Spleen (tissue), 11 donors: ENCODE data around the gene NFRKB. TPM values are rescaled to one million over a fixed set of nuclear protein-coding genes. Genes with fewer than 3 reads are reported as not detected.

ENCODE experiments used
- DNase-seq: peaks from one replicate; pipeline ENCODE4 v3.0.0-alpha.2; 2020
- H3K27ac ChIP-seq, 8 donors: fragments of 200-600 bp; sonication (generic) in 7 of 8; 1 replicate in 4 of 8; 2 replicates in 4 of 8; pipeline versions ENCODE4 v1.5.0 to v1.8.0; 2016 to 2021; ENCODE audit warnings: inconsistent platforms in 4 of 8, mild to moderate bottlenecking in 4 of 8, moderate library complexity in 1 of 8
- H3K27me3 ChIP-seq, 7 donors: fragments of 200-600 bp; sonication (generic) in 6 of 7; replicated peaks in 1 of 7; 1 replicate in 4 of 7; 2 replicates in 3 of 7; pipeline versions ENCODE4 v1.5.0 to v1.8.0; 2016 to 2021; ENCODE audit warnings: inconsistent platforms in 3 of 7, mild to moderate bottlenecking in 1 of 7
- H3K36me3 ChIP-seq, 6 donors: fragments of 200-600 bp; sonication (generic) in 5 of 6; 1 replicate in 4 of 6; 2 replicates in 2 of 6; pipeline versions ENCODE4 v1.5.0 to v1.8.0; 2016 to 2021; ENCODE audit warnings: inconsistent platforms in 2 of 6
- H3K4me1 ChIP-seq, 6 donors: fragments of 200-600 bp; sonication (generic) in 5 of 6; 1 replicate in 3 of 6; 2 replicates in 3 of 6; pipeline versions ENCODE4 v1.5.0 to v1.8.0; 2016 to 2021; ENCODE audit warnings: inconsistent platforms in 3 of 6
- H3K4me3 ChIP-seq, 8 donors: fragments of 200-600 bp; sonication (generic) in 7 of 8; 1 replicate in 4 of 8; 2 replicates in 4 of 8; pipeline versions ENCODE4 v1.5.0 to v1.8.0; 2016 to 2021; ENCODE audit warnings: inconsistent platforms in 4 of 8, mild to moderate bottlenecking in 4 of 8, moderate library complexity in 2 of 8
- H3K9me3 ChIP-seq, 8 donors: fragments of 200-600 bp; sonication (generic) in 7 of 8; 1 replicate in 4 of 8; 2 replicates in 4 of 8; pipeline versions ENCODE4 v1.5.0 to v1.8.0; 2016 to 2021; ENCODE audit warnings: inconsistent platforms in 4 of 8
- POLR2A ChIP-seq, 3 donors: fragments of 450-650 bp; IDR thresholded peaks; one replicate each; pipeline ENCODE4 v1.5.1; 2017; ENCODE audit warnings: antibody characterized with exemption in 3 of 3, mild to moderate bottlenecking in 1 of 3
- POLR2AphosphoS5 ChIP-seq, 3 donors: sonication (generic); formaldehyde crosslinking; IDR thresholded peaks; one replicate each; pipeline ENCODE4 v1.5.1; 2017; ENCODE audit warnings: antibody characterized with exemption in 3 of 3
- WGBS, 5 donors: extraction: QIAGEN DNeasy Blood & Tissue Kit in 3 of 5; methylation state at CpG; one replicate each; pipeline versions ENCODE4 v1.1.5 to v1.1.7; 2013 to 2018; 5-methylcytosine and 5-hydroxymethylcytosine counted together
- intact Hi-C: fragments of 100-400 bp; cut with DNase I; formaldehyde crosslinking; loops from one replicate; pipeline ENCODE4 v1.15.0; 2023; ENCODE audit warnings: low total_unique reads
- polyA plus RNA-seq, 3 donors: library from polyadenylated mRNA; stranded (reverse); fragments of 200-250 nt; gene quantifications; one replicate each; pipeline ENCODE4 v1.2.1, GENCODE V29; 2013
- total RNA-seq, 7 donors: library from RNA; depleted of rRNA in 3 of 7; stranded (reverse); fragments of >200 nt in 3 of 7; fragmentation: NEBNext Ultra II Directional in 4 of 7; extraction: Animal tissue kit (Norgen Biotek cat#: 25700) in 4 of 7; gene quantifications; one replicate each; pipeline versions ENCODE4 v1.1.0 to v1.2.1, GENCODE V29; 2016 to 2021
- TF ChIP-seq, protein P1 (sequence below), 11 experiments: fragments of 200-600 bp in 7 of 11; fragments of 450-650 bp in 4 of 11; sonication (generic) in 4 of 11; IDR thresholded peaks in 8 of 11; conservative IDR thresholded peaks in 3 of 11; 1 replicate in 7 of 11; 2 replicates in 4 of 11; pipeline versions ENCODE4 v1.4.0 to v1.8.0; 2016 to 2021; ENCODE audit warnings: antibody characterized with exemption in 11 of 11, inconsistent platforms in 4 of 11, mild to moderate bottlenecking in 1 of 11
- donor health status: healthy with polysubstance abuse.
- donor health status: DM: no; HTN: no; CAD: no; lungs with moderate emphysema.
- donor health status: DM: no; HTN: no; CAD: no.
- donor health status: Bipolar disorder and iron deficiency.
- donor health status: healthy.
- donor health status: DM: no; HTN: no; CAD: no.
- donor health status: DM: yes; HTN: yes; CAD: no.

NFRKB gene
- total and polyA plus RNA-seq, 10 donors, result 5.3 to 53.2 (median 27.6) TPM

DNA sequence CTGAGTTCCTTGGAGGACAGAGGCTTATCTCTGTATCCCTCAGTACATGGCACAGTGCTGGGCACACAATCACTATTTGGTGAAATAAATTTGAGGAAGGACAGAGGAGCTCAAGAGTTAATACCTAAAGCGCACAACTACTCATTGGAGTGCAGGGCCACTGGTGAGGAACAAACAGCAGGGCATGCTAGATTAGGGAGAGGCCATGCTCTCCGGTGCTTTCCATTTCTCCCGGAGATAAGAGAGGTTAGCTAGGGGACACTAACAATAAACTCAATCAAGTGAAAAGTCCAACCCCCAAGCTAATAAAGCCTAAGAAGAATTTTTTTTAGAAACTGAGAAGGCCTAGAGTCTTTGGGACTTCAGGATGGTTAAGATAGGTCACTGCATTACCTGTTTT lies 29.1 kb downstream of the NFRKB start:
- Histone ChIP-seq H3K27me3 (no peaks in the 10 kb centered on the region), H3K4me3 (no peak overlapping the region), H3K9me3 (no peaks in the 10 kb centered on the region), H3K27ac (no peak overlapping the region), H3K4me1 (no peaks in the 10 kb centered on the region), H3K36me3 (peaks cover 0 to 100% (median 85%) of the 10 kb centered on the region in 6 donors)
- WGBS, 5 donors, result 88 to 95% (median 89%) methylated on average over 3 of the region's 3 CpGs
- intact Hi-C loops, result no loop called here
- DNase-seq, result no peak
- TF ChIP-seq, protein P1, sequence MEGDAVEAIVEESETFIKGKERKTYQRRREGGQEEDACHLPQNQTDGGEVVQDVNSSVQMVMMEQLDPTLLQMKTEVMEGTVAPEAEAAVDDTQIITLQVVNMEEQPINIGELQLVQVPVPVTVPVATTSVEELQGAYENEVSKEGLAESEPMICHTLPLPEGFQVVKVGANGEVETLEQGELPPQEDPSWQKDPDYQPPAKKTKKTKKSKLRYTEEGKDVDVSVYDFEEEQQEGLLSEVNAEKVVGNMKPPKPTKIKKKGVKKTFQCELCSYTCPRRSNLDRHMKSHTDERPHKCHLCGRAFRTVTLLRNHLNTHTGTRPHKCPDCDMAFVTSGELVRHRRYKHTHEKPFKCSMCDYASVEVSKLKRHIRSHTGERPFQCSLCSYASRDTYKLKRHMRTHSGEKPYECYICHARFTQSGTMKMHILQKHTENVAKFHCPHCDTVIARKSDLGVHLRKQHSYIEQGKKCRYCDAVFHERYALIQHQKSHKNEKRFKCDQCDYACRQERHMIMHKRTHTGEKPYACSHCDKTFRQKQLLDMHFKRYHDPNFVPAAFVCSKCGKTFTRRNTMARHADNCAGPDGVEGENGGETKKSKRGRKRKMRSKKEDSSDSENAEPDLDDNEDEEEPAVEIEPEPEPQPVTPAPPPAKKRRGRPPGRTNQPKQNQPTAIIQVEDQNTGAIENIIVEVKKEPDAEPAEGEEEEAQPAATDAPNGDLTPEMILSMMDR (IDR thresholded peaks at IDR 0.05 in 8 of 11, conservative IDR thresholded peaks at IDR 0.05 in 3 of 11), result no peak
- no peak for TF ChIP-seq POLR2AphosphoS5 (IDR thresholded peaks at IDR 0.05)
- no peak for TF ChIP-seq POLR2A (IDR thresholded peaks at IDR 0.05)

- Histone ChIP-seq H3K27me3 (no peaks in the 10 kb centered on the region), H3K36me3 (peaks cover 0 to 100% (median 83%) of the 10 kb centered on the region in 6 donors), H3K27ac (no peak overlapping the region), H3K9me3 (no peaks in the 10 kb centered on the region), H3K4me3 (no peak overlapping the region), H3K4me1 (no peaks in the 10 kb centered on the region)
- intact Hi-C loops, result no loop called here
- TF ChIP-seq, protein P1 (IDR thresholded peaks at IDR 0.05 in 8 of 11, conservative IDR thresholded peaks at IDR 0.05 in 3 of 11), result no peak
- TF ChIP-seq POLR2A (IDR thresholded peaks at IDR 0.05) (no peak), POLR2AphosphoS5 (IDR thresholded peaks at IDR 0.05) (no peak)
- no peak for DNase-seq
- 45 to 68% (median 64%) methylated on average over 4 of the region's 4 CpGs for WGBS, 5 donors
Measured at GRCh38 chr11:129865701-129866100, 29.7 kb downstream of the NFRKB start.

DNA sequence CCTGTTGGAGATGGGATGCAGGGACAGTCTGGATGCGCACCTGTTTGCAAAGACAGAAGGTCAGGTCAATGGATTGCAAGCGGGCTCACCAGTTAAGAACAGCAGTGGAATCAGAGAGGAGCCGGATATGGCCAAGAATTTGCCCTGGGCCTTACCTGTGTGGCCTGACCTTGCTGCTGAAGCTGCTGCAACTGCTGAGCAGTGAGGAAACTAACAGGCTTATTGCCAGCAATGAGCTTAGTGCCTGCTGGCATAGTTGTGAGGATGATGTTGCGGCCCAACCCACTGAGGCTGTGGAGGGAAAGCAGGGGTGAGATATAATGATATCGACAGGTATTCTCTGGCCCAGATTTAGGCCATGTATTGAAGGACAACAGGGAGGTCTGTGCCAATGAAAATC lies 30.6 kb downstream of the NFRKB start:
- TF ChIP-seq, protein P1 (IDR thresholded peaks at IDR 0.05 in 8 of 11, conservative IDR thresholded peaks at IDR 0.05 in 3 of 11), result no peak
- TF ChIP-seq POLR2A (IDR thresholded peaks at IDR 0.05) (no peak), POLR2AphosphoS5 (IDR thresholded peaks at IDR 0.05) (no peak)
- intact Hi-C loops, result no loop called here
- 95 to 98% (median 97%) methylated on average over 5 of the region's 5 CpGs for WGBS, 5 donors
- Histone ChIP-seq H3K4me1 (no peaks in the 10 kb centered on the region), H3K27ac (no peak overlapping the region), H3K27me3 (no peaks in the 10 kb centered on the region), H3K9me3 (no peaks in the 10 kb centered on the region), H3K4me3 (no peak overlapping the region), H3K36me3 (peaks cover 0 to 100% (median 79%) of the 10 kb centered on the region in 6 donors)
- no peak for DNase-seq

DNA sequence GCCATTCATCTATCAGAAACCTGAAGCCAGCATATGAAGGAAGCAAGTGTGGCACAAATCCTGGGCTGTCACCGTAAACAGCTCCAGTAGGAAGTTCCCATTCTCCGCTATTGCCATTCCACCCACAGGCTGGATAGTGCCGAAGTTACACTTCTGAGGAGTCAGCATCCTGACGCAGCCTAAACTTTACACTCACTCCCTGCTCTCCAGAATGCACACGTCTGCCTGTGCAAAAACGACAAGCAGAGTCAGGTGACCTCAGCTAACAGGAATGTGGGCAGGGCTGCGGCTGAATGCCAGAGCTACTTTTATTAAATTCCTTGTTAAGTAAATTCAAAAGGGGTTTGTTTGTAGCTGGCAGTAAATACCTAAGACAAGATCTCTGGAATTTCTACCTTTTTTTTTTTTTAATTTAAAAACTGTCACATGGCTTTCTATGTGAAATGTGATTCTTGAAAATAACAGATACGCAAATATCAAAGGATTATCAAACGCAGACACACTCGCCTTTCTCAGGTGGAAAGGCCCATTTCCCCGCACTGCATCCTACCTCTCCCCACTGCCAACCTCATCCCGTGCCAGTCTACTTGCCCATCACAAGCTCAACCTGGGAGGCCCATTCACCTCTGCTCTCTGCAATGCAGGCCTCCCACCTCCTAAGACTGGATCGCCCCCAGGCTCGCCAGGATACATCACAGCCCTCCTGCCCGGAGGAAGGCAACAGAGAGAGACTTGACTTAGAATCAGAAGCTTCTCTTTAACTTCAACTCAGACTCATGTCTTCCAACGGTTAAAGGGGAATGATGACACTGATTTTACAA lies 33.5 kb downstream of the NFRKB start:
- Histone ChIP-seq H3K9me3 (no peaks in the 10 kb centered on the region), H3K27me3 (no peaks in the 10 kb centered on the region), H3K4me1 (no peaks in the 10 kb centered on the region), H3K4me3 (no peak overlapping the region), H3K36me3 (peaks cover 0 to 93% (median 59%) of the 10 kb centered on the region in 6 donors), H3K27ac (no peak overlapping the region)
- DNase-seq, result no peak
- TF ChIP-seq POLR2A (IDR thresholded peaks at IDR 0.05) (no peak), POLR2AphosphoS5 (IDR thresholded peaks at IDR 0.05) (no peak)
- TF ChIP-seq, protein P1 (IDR thresholded peaks at IDR 0.05 in 8 of 11, conservative IDR thresholded peaks at IDR 0.05 in 3 of 11), result no peak
- 83 to 91% (median 86%) methylated on average over 16 of the region's 16 CpGs for WGBS, 5 donors
- intact Hi-C loops, result no loop called here
